HG03039 (cell line): Measurements from ENCODE around the gene HK1.
A peak's percentile ranks its signal among the peaks of the same experiment; 100 is the strongest.
"Not testable (repeated sequence)": the region's sequence is repeated elsewhere in the genome, so short reads cannot be mapped to it uniquely, and the experiment has no call there.

Source experiments
- ATAC-seq: cut with Tn5 transposase; IDR thresholded peaks from one replicate; pipeline ENCODE4 v1.9.1; 2021; ENCODE audit warnings: mild to moderate bottlenecking, moderate library complexity; ENCODE audit not compliant: unreplicated experiment

HK1 gene

DNA sequence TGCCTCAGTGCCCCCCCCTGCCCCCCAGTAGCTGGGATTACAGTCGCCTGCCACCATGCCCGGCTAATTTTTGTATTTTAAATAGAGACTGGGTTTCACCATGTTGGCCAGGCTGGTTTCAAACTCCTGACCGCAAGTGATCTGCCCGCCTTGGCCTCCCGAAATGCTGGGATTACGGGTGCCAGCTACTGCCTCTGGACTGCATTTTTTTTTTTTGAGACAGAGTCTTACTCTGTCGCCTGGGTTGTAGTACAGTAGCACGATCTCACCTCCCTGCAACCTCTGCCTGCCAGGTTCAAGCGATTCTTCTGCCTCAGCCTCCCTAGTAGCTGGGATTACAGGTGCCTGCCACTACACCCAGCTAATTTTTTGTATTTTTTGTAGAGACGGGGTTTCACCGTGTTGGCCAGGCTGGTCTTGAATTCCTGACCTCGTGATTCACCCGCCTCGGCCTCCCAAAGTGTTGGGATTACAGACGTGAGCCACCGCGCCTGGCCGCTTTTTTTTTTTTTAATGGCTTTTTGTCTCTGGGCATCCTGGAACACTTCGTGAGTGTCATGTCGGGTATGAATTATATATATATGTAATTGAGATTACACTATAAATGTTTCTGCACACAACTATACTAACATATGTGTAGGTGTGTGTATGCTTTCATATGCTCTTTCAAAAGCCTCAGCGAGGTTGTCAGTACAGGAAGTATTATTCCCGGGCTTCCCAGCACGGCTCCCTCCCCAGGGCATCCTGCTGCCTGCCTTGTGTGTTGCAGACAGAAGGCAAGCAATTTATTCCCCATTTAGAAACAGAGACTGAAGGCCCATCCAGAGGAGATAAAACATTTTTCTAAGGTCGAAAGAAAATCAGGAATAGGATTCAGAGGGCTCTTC is 47.6 kb downstream of the HK1 start:
- ATAC-seq, result not testable (repeated sequence)

DNA sequence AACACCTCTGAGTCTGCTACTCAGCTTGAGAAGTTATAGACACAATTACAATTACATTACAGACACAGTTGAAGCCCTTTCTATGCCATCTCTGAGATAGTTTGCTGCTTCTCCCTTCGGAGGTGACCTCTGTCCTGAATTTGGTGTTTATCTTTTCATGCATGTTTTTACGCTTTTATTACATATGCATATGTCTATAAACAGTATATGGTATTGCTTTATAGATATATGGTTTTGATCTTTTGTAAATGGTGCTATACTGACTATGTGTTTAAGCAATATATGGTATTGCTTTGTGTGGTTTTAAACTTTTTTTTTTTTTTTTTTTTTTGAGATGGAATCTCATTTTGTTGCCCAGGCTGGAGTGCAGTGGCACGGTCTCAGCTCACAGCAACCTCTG is 48.4 kb downstream of the HK1 start:
- no peak for ATAC-seq

DNA sequence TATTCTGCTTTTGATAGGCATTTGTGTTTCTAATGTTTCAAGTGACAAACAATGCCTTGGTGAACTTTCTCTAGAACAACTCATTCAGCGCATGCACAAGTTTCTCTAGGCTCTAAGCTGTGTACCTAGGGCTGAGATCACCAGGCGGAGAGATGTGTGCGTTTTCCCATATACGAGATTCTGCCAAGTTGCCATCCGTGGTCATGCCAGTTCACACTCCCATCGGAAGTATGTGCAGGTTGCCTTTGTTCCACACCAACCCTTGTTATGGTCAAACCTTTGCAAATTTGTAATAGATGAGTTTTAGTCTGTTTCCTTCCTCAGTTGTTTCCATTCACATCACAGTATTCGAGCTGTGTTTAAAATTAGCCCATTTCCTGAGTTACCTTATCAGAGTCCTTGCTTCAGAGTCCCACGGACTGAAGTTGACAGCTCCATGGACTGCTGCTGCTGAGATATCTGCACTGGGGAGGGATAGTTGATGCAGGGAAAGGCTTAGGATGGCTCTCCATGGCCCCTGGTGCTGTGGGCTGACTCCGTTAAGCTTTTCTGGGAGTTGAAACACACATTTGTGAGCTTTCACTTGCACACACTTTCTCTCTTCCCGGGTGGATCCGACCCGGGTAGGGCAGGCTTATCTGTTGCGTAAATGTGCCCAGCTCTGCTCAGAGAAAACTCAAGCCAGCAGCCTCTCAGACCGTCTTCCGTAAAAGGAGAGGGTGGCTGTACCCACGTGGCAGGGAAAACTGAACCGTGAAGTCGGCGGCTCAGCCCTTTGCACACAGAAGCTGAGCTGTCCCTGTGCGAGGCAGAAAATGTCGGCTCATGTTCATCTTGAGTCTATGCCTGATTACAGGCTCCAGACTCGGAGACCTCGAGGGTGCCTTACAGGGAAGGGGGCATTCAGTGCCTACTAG is 49.4 kb downstream of the HK1 start:
- ATAC-seq, result peak; percentile 78

- ATAC-seq, result no peak
These were observed 50.1 kb downstream of the HK1 start for GRCh38 chr10:69328380-69328735.

DNA sequence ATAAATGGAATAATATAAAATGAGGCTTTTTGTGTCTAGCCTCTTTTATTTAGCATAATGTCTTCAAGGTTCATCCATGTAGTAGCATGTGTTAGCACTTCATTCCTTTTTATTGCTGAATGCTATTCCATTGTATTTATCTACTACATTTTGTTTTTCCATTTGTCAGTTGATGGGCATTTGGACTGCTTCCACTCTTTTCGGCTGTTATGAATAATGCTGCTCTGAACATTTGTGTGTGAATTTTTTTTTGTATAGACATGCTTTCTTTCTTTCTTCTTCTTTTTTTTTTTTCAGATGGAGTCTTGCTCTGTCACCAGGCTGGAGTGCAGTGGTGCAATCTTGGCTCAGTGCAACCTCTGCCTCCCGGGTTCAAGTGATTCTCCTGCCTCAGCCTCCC is 50.6 kb downstream of the HK1 start:
- not testable (repeated sequence) for ATAC-seq

GRCh38 chr10:69329721-69330178 is 51.5 kb downstream of the HK1 start:
- no peak for ATAC-seq

- no peak for ATAC-seq
These were observed 52.9 kb downstream of the HK1 start for GRCh38 chr10:69331161-69331560.

GRCh38 chr10:69332278-69333010 is 54.1 kb downstream of the HK1 start:
- no peak for ATAC-seq

GRCh38 chr10:69333205-69333604 is 54.9 kb downstream of the HK1 start:
- ATAC-seq, result no peak

DNA sequence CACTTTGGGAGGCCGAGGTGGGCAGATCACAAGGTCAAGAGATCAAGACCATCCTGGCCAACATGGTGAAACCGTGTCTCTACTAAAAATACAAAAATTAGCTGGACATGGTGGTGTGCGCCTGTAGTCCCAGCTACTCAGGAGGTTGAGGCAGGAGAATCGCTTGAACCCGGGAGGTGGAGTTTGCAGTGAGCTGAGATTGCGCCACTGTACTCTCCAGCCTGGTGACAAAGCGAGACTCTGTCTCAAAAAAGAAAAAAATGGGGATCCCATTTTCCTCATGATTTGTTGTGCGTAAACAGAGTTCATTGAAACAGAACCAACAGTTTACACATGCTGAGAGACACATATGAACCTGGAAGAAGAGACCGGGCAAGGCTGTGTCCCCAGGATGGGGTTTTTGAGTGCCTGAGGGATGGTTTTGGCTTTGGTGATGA is 55.6 kb downstream of the HK1 start:
- not testable (repeated sequence) for ATAC-seq

- ATAC-seq, result no peak
These were observed 56.2 kb downstream of the HK1 start for GRCh38 chr10:69334302-69335062.

- no peak for ATAC-seq
These were observed 56.8 kb downstream of the HK1 start for GRCh38 chr10:69335063-69335587.

DNA sequence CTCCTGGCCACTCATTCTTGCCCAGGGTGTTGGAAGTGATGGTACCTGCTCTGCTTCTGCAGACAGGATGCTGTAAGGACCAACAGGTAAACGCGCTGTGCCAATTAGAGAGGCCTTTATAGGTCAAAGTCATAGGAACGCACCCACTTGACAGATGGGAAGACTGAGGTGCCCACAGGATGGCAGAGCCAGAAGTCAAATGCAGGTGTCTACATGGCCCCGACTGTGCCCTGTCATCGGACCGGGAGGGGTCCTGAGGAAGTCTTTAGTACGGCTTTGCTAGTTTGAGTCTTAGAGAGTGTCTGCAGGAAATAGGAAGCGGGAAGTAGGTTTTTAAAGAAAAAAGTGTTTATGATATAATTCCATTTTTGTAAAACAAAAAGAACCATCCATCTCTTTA is 57.3 kb downstream of the HK1 start:
- no peak for ATAC-seq

GRCh38 chr10:69336952-69337295 is 58.6 kb downstream of the HK1 start:
- ATAC-seq, result no peak

GRCh38 chr10:69337296-69338132 is 59.2 kb downstream of the HK1 start:
- no peak for ATAC-seq

GRCh38 chr10:69338133-69338456 is 59.8 kb downstream of the HK1 start:
- no peak for ATAC-seq

DNA sequence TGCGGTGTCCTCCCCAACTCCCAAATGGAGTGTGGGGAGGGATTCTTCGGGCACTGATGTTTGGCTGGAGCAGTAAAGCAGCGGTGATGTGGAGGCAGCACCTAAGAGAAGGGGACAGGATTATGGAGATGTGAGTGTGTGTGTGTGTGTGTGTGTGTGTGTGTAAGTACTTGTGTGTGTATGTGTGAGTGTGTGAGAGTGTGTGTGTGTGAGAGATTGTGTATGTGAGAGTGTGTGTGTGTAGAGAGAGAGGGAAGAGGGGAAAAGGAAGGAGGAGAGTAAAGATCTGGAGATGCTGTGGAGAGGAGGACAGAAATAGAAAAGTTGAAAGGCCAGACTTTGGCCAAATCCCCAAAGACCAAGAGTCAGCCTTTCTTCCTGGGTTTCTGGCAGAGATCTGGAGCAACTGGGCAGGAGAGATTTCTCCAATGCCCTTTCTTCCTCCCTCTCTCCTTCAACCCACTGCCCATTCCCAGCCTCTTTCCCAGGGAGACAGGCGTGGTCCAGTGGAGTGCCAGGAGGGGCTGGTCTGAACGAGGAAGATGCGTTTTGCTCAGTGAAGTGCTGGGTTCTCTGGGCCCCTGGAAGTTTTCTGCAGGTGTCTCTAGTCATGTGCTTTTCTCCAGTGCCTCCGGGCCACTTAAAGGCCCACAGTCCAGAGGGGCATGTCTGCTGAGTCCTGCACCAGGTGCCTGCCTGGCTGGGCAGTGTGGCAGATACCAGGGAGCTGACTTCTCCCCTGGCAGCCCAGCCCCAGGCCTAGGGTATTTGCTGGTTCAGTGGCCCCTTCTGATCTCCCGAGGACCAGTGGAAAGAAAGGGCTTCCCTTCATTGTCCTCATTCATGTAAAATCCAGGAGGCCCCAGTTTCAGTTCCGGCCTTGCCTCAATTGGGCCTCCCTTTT is 60.5 kb downstream of the HK1 start:
- no peak for ATAC-seq

DNA sequence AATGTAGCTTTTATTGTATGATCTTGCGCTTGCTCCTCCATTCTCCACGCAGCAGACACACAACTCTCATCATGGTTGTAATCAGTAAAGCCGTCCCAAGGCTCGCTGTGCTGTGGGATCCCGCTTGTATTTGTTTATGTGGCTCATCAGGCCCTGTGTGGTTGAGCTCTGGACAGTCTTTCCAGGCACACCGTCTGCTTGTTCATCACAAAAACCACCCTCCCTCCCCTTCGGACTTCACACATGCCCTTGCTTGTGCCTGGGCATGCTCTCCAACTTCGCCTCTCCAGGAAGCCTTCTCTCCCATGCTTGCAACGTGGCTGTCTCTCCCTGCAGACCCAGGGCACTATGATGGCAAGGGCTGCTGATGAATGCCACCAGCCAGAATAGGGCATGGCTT is 62.4 kb downstream of the HK1 start:
- no peak for ATAC-seq
